ENCODE data around the gene APOLD1. TPM values are rescaled to one million over a fixed set of nuclear protein-coding genes. Genes with fewer than 3 reads are reported as not detected.
"Not testable (repeated sequence)": the region's sequence is repeated elsewhere in the genome, so short reads cannot be mapped to it uniquely, and the experiment has no call there.

APOLD1 gene
- polyA plus RNA-seq, 1 donor, result 7.3 TPM

- no peak for DNase-seq (ENCODE audit: low read depth)
Measured at GRCh38 chr12:12807970-12808702, 22.7 kb downstream of the APOLD1 start.

DNA sequence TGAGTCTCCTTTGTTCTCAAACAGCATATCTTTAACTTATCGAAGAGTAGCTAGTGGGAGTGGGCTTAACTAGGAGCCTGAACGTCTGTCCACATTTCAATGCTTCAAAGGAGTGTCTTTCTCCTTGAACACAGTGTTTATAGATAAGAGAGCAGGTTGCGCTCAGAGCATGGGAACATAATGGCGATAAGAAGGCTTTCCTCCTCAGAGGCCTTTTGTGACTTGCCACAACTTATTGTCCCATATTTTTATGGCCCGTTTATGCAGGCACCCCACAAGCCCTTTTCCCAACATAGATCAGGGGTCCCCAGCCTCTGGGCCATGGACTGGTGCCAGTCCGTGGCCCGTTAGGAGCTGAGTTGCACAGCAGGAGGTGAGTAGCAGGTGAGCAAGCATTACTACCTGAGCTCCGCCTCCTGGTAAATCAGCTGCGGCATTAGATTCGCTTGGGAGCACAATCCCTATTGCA is 25.1 kb downstream of the APOLD1 start:
- no peak for DNase-seq (ENCODE audit: low read depth)

- no peak for DNase-seq (ENCODE audit: low read depth)
Measured at GRCh38 chr12:12811343-12811742, 25.9 kb downstream of the APOLD1 start.

DNA sequence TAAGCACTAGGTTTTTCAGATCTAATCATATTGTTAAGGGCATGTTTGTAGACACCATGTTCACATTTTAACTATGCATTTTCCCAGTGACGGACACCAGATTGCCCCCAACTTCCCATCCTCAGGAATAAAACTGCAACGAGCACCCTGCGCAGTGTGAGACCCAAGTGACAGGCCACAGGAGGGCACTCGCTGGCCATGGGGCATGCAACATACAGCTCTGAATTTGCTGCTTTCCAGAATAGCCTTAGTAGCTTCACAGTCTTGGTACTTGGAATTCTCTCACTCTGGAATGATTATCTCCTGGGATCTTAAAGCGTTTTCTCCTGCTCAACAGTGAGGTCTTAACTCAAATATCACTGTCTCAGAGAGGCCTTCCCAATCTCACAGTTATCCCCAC is 26.7 kb downstream of the APOLD1 start:
- DNase-seq (ENCODE audit: low read depth), result no peak

DNA sequence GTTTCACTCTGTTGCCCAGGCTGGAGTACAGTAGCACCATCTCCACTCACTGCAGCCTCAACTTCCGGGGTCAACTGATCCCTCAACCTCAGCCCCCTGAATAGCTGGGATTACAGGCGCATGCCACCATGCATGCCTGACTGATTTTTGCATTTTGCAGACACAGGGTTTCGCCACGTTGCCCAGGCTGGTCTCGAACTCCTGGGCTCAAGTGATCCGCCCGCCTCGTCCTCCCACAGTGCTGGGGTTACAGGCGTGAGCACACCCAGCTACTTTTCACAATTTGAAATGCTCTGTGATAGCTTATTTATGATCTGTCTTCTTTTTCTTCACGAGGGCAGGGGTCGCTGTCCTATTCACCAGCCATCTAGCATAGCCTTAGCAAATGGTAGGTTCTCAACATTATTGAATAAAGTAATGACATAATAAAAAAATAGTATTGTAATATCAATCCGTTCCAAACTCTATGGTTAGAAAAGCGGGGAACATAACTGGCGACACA is 27.2 kb downstream of the APOLD1 start:
- no peak for DNase-seq (ENCODE audit: low read depth)

DNA sequence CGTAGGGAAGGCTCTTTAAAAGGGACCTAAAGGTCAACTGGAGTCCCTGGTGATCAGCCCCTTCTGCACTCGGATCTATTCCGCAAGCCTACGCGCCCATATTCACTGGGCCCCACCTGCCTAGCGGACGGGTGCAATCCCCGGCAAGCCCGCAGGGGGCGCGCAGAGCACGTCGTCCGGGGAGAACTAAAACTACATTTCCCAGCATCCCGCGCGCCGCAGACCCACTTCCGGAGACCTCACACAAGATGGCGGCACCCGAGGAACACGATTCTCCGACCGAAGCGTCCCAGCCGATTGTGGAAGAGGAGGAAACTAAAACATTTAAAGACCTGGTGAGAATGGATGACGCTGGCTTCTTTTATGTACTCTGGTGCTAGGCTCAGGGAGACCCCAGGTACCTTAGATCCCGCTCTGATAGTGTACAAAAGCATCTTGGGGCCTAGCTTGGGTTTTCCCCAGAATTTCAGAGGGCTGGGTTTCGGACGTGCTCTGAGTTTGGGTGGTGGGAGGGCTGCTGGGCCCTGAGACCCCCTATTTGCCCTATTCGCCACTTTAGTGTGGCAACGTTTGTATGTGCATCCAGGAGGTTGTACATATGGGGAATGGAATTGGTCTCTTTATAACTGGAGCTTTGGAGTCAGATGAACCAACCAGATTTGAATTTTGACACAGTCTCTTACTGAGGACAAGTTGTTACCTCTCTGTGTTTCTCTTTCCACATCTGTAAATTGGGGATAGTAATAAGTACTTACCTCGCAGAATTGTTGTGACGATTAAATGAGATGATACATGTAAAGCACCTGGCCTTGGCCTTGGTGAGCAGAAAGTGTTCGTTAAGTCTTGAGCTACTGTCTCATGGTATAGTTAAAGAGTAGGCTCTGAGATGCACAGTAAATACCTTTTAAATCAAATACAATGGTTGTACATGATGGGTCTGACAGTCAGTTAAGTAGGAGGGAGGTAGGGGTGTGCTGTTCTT is 28.0 kb downstream of the APOLD1 start, which contains the start of gene DDX47:
DDX47 (plus strand) TSS at position 227 of the 982 bp plus-strand sequence; CDS start at position 249, 22 bp downstream.
- peak; percentile 81 for DNase-seq (ENCODE audit: low read depth)

- DNase-seq (ENCODE audit: low read depth), result no peak
Measured at GRCh38 chr12:12817616-12818015, 32.2 kb downstream of the APOLD1 start.

DNA sequence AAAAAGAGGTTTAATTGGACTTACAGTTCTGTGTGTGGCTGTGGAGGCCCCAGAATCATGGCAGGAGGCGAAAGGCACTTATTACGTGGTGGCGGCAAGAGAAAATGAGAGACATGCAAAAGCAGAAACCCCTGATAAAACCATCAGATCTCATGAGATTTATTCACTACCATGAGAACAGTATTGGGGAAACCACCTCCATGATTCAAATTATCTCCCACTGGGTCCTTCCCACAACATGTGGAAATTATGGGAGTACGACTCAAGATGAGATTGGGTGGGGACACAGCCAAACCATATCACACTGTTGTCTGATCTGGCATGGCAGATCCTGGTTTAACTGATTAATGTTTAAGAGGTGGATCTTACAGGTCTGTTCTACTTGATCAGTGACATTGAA is 33.2 kb downstream of the APOLD1 start:
- DNase-seq (ENCODE audit: low read depth), result no peak

DNA sequence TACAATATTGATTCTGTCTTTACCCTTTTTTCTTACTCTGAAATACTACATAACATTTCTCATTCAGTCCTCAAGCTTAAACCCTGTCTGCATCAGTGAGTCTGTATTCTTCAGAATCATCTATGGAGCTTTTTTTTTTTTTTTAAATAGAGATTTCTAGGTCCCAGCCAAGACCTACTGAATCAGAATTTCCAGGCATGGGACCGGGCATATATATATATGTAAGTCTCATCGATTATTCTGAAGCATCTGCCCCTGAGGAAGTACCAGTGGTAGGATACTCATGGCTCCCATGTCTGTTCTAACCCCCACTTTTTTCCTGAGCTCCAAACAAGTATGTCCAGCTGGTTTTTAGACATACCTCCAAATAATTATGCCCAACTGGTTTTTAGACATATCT is 33.8 kb downstream of the APOLD1 start:
- DNase-seq (ENCODE audit: low read depth), result no peak

GRCh38 chr12:12819752-12820311 is 34.4 kb downstream of the APOLD1 start:
- DNase-seq (ENCODE audit: low read depth), result no peak

- DNase-seq (ENCODE audit: low read depth), result not testable (repeated sequence)
Measured at GRCh38 chr12:12820376-12820775, 34.9 kb downstream of the APOLD1 start.

- no peak for DNase-seq (ENCODE audit: low read depth)
Measured at GRCh38 chr12:12821975-12822374, 36.5 kb downstream of the APOLD1 start.

DNA sequence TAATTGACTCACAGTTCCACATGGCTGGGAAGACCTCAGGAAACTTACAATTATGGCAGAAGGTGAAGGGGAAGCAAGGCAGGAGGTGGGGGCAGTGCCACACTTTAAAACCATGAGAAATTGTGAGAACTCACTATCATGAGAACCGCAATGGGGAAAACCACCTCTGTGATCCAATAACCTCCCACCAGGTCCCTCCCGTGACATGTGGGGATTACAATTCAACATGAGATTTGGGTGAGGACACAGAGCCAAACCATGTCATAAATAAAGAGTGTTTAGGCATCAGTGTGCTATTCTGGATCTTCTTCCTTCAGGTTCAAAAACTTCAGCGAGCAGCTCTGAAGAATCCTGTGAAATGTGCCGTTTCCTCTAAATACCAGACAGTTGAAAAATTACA is 37.4 kb downstream of the APOLD1 start:
- no peak for DNase-seq (ENCODE audit: low read depth)

DNA sequence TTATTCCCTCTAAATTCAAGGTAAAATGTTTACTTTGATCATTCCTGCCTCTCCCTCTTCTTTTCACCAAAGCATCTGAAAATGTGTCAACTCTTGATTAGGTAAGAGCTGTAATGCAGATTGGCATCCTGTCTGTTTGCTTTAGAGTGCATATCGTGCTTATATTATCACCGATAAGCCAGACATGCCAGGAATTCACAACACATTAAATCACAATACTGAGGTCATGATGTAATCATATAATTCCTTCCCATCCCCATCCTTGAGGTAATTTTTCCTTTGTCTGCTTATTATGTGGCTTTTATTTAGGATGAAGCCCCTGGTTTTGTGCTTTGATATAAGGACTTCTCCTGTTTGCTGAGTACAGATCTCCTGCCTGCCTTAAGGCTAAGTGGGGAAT is 37.8 kb downstream of the APOLD1 start:
- no peak for DNase-seq (ENCODE audit: low read depth)

GRCh38 chr12:12823811-12824210 is 38.4 kb downstream of the APOLD1 start:
- no peak for DNase-seq (ENCODE audit: low read depth)

DNA sequence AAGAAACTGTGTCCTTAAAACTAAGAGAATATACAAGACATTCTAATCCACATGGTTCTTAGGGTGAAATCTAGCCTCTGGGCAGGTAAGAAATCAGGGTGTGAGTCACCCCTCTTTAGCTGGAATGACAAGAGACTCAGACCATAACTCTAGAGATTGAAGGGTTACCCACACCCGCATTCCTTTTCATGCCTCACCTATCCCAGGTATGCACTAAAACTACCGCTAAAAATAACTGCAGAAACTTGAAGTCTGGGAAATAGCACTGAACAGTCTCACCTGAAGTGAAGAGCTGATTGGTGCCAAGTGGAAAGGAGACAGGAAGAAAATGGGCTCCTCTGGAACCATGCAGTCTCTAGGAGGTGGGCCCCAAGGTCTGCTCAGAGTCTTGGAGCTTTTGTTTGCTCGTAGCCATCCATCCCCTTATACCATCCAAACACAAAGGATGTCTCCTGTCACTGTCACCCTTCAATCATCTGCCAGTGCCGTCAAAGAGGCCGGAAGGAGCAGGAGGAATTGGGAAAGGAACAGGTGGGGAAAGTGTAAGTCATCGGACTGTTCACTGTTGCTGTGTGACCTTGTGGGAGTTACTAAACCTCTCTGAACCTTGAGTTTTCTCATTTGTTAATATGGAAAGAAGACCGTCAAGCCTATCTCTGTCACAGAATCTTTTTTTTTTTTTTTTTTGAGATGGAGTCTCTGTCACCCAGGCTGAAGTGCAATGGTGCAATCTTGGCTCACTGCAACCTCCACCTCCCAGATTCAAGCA is 50.1 kb downstream of the APOLD1 start:
- DNase-seq (ENCODE audit: low read depth), result no peak

DNA sequence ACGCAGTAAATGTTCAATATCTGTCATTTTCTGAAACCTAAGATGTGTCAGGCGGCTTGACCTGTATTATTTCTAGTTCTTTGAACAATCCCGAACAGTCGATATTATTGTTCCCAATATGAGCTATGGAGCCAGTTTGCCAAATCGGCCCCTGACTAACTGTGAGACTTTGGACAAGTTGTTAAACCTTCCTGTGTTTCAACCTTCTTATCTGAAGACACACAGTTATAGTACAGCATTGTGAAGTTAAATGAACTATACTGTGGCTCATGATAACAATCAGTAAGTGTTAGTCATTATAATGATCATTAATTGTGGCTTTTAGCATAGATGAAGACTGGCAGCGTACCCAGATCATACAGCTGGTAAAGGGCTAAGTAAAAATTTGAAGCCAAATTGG is 51.1 kb downstream of the APOLD1 start:
- no peak for DNase-seq (ENCODE audit: low read depth)

- DNase-seq (ENCODE audit: low read depth), result no peak
Measured at GRCh38 chr12:12837025-12837812, 51.8 kb downstream of the APOLD1 start.

DNA sequence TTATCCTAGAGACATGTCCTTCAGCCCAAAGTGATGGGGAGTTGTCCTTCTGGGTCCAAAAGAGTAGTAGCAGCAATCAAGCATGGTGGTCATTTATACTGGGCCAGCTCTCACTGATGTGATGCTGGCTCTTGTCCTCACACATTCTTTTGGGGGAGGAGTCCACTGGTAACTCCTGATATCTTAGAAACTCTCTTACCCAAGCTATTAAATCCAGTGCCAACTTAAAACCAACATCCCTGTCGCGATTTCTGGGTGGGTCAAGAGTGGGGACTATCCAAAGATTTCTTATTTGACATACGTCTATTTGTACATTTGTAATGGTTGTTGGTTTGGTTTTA is 52.3 kb downstream of the APOLD1 start:
- no peak for DNase-seq (ENCODE audit: low read depth)

- no peak for DNase-seq (ENCODE audit: low read depth)
Measured at GRCh38 chr12:12839003-12839395, 53.5 kb downstream of the APOLD1 start.

GRCh38 chr12:12839439-12839838 is 54.0 kb downstream of the APOLD1 start:
- DNase-seq (ENCODE audit: low read depth), result not testable (repeated sequence)

Data from forelimb muscle (tissue), 1 donor.